ENCODE measurements around the gene EBF4.

- peak in 5 of 7 experiments; percentile 23 to 72 (median 44) for TF ChIP-seq CTCF (IDR thresholded peaks at IDR 0.05)
- TF ChIP-seq POLR2A (IDR thresholded peaks at IDR 0.05): no peak
- TF ChIP-seq EP300 (IDR thresholded peaks at IDR 0.05): no peak
Observed at GRCh38 chr20:2756056-2756611, 63.6 kb downstream of the EBF4 start.
